ENCODE results near the gene DEK. TPM values are rescaled to one million over a fixed set of nuclear protein-coding genes. Genes with fewer than 3 reads are reported as not detected.
"Not testable (repeated sequence)": the region's sequence is repeated elsewhere in the genome, so short reads cannot be mapped to it uniquely, and the experiment has no call there.

The DEK gene
- total RNA-seq, 1 donor from 2014 or later, result 207 TPM

DNA sequence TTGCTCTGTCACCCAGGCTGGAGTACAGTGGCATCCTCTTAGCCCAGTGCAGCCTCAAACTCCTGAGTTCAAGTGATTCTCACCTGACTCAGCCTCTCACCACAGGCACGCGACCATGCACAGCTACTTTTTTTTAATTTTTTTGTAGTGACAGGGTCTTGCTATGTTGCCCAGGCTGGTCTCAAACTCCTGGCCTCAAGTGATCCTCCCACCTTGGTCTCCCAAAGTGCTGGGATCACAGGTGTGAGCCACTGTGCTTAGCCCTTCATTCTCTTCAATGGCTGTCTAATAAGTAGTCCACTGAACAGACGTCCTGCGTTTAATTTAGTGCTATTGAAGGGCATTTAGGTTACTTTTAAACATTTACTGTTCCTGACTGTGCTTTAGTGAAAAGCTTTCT is 81.8 kb downstream of the DEK start:
- Mint-ChIP-seq H3K4me1 (peaks cover 14% of the 10 kb centered on the region), H3K4me3 (no peak overlapping the region), H3K9me3 (peaks cover 3% of the 10 kb centered on the region), H3K36me3 (ENCODE audit: low read depth) (peaks cover 6% of the 10 kb centered on the region), H3K27ac (ENCODE audit: unreplicated experiment) (no peak overlapping the region), H3K27me3 (ENCODE audit: low read depth) (no peaks in the 10 kb centered on the region)
- TF ChIP-seq CTCF (conservative IDR thresholded peaks at IDR 0.05), result no peak
- no peak for DNase-seq (ENCODE audit: low read depth, low spot score)

GRCh38 chr6:18179770-18180356 is 84.5 kb downstream of the DEK start:
- no peak for TF ChIP-seq CTCF (conservative IDR thresholded peaks at IDR 0.05)
- no peak for DNase-seq (ENCODE audit: low read depth, low spot score)
- Mint-ChIP-seq H3K27ac (ENCODE audit: unreplicated experiment) (no peak overlapping the region), H3K4me1 (no peaks in the 10 kb centered on the region), H3K9me3 (peaks cover 15% of the 10 kb centered on the region), H3K4me3 (no peak overlapping the region), H3K27me3 (ENCODE audit: low read depth) (no peaks in the 10 kb centered on the region), H3K36me3 (ENCODE audit: low read depth) (peaks cover 28% of the 10 kb centered on the region)

GRCh38 chr6:18178960-18179615 is 85.2 kb downstream of the DEK start:
- Mint-ChIP-seq H3K27ac (ENCODE audit: unreplicated experiment) (no peak overlapping the region), H3K9me3 (peaks cover 15% of the 10 kb centered on the region), H3K4me3 (no peak overlapping the region), H3K27me3 (ENCODE audit: low read depth) (no peaks in the 10 kb centered on the region), H3K36me3 (ENCODE audit: low read depth) (peaks cover 33% of the 10 kb centered on the region), H3K4me1 (no peaks in the 10 kb centered on the region)
- TF ChIP-seq CTCF (conservative IDR thresholded peaks at IDR 0.05), result no peak
- no peak for DNase-seq (ENCODE audit: low read depth, low spot score)

DNA sequence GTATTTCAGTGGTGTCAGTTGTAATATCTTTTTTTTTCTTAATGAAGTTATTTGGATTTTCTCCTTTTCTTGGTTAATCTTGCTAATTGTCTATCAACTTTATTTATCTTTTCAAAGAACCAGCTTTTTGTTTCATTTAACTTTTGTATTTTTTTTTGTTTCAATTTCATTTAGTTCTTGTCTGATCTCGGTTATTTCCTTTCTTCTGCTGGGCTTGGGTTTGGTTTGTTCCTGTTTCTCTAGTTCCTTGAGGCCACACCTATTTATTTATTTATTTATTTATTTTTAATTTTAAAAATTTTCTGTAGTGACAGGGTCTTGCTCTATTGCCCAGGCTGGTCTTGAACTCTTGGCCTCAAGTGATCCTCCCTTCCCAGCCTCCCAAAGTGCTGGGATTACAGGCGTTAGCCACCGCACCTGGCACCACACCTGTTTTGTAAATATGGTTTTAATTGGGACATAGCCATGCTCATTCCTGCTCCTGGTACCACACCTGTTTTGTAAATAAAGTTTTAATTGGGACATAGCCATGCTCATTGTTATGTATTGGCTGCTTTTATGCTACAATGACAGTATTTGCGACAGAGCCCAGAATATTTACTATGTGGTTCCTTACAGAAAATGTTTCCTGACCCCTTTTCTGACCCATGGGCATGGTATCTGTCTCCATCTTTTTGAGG is 86.9 kb downstream of the DEK start:
- no peak overlapping the region for H3K27ac Mint-ChIP-seq (ENCODE audit: unreplicated experiment)

GRCh38 chr6:18176198-18176597 is 88.1 kb downstream of the DEK start:
- H3K4me3 Mint-ChIP-seq; H3K27ac Mint-ChIP-seq (ENCODE audit: unreplicated experiment); DNase-seq (ENCODE audit: low read depth, low spot score); H3K27me3 Mint-ChIP-seq (ENCODE audit: low read depth); H3K4me1 Mint-ChIP-seq: not testable (repeated sequence)
- peaks cover 31% of the 10 kb centered on the region for H3K36me3 Mint-ChIP-seq (ENCODE audit: low read depth)
- peaks cover 15% of the 10 kb centered on the region for H3K9me3 Mint-ChIP-seq

More for the DNA sequence above, 86.9 kb downstream of the DEK start:
- H3K4me1 Mint-ChIP-seq, result no peaks in the 10 kb centered on the region
- H3K4me3 Mint-ChIP-seq, result no peak overlapping the region
- H3K9me3 Mint-ChIP-seq, result peaks cover 15% of the 10 kb centered on the region
- no peak for DNase-seq (ENCODE audit: low read depth, low spot score)
- no peak for TF ChIP-seq CTCF (conservative IDR thresholded peaks at IDR 0.05)
- peaks cover 30% of the 10 kb centered on the region for H3K36me3 Mint-ChIP-seq (ENCODE audit: low read depth)
- H3K27me3 Mint-ChIP-seq (ENCODE audit: low read depth), result no peaks in the 10 kb centered on the region

Other genes starting within 250 kb of the DEK start
- gene NHLRC1, start 141.9 kb downstream of the DEK start, total RNA-seq, result 0.72 and 0.93 TPM in 2 replicates
- 7.5 and 8.8 TPM in 2 replicates for gene TPMT, start 109.5 kb downstream of the DEK start, total RNA-seq
- 21.5 and 21.6 TPM in 2 replicates for gene KDM1B, start 109.1 kb downstream of the DEK start, total RNA-seq
- gene RNF144B, start 122.8 kb upstream of the DEK start, total RNA-seq, result 0.23 and 0.59 TPM in 2 replicates

All from neural crest cell (in vitro differentiated cells).